GM18867 (cell line): ENCODE results near the gene TMCO2.
"Not testable (repeated sequence)": the region's sequence is repeated elsewhere in the genome, so short reads cannot be mapped to it uniquely, and the experiment has no call there.

ENCODE experiments used
- ATAC-seq: cut with Tn5 transposase; IDR thresholded peaks from one replicate; pipeline ENCODE4 v1.9.1; 2021; ENCODE audit warnings: mild to moderate bottlenecking, moderate library complexity; ENCODE audit not compliant: unreplicated experiment

Gene TMCO2

DNA sequence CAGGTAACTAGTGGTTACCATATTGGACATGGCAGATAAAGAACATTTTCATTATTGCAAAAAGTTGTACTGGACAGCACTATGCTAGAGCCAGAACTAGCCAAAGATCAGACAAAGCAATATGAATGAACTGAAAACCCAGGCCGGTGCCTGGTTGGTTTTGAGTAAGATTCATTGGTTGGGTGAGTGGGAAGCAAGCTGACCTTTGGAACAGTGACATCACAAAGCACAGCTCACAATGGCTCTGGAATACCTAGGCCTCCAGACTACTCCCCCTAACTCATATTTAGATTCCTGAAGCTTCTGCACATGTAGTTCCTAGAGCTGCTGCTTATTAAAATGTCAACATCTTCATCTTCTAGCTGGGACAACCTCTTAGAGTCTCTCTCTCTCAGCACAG lies at the start of gene TMCO2:
Gene TMCO2, plus strand, starts transcription at position 283 of the 400 bp plus-strand sequence. Its CDS starts 57 bp downstream, at position 340.
- ATAC-seq, result no peak

DNA sequence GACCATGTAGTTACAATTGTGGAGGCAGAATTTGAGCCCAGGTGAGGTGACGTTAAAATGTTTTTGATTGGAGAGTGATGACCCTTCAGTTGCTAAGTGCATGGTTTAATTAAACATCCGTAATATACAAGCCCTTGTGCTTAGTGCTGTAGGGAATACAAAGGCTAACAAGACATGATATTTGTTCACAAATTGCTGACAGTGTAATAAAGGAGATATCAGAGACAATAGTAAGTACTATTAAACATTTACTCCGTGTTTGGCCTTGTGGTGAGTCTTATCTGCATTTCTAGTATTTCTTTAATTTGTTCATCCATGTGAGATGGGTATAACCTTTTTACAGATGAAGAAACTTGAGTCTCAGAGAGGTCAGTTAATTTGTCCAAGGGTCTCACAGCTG lies 48.6 kb upstream of the TMCO2 start:
- no peak for ATAC-seq

DNA sequence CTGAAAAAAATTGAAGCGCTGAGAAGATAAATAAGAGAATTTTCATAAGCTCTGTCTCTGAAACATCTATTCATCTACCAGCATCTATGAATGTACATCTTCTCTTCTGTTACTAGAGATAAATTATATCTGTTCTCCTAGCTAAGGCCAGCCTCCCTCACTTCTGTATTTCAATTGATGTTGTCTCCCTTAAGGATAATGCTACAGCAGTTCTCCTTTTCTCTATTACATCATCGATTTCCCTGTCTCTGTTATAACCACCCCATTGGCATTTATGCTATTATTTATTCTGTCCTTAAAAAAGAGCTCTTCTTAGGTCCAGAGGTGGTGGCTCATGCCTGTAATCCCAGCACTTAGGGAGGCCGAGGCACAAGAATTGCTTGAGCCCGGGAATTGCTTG lies 42.9 kb upstream of the TMCO2 start:
- ATAC-seq, result no peak

DNA sequence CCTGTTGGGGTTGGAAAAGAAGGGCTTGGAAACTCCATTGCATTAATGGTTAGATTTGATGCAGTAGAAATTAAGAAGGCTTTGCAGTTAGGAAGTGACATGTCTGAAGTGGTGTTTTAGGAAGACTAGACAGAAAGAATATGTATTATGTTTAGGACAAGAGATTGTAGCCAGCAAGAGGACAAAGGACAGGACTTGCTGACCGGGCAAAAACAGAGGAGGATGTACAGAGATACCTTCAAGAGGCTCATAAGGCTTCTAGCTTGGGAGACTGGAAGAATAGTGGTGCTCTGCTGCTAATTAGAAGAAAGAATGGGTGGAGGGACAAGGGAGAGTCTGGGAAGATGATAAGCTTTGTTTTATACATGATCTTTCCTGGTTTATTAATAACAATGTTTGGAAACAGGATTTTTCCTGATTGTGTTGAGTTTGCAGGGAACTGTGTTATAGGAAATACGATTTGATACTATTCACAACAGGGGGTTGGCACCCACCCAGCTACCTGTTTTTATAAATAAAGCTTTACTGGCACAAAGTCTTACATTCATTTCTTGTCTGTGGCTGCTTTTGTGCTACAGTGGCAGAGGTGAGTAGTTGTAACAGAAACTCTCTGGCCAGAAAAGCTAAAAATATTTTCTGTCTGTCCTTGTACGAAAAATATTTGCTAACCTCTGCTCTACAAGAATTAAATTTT lies 37.1 kb upstream of the TMCO2 start:
- no peak for ATAC-seq

- ATAC-seq, result no peak
These were observed 29.4 kb upstream of the TMCO2 start for GRCh38 chr1:40218333-40218732.

DNA sequence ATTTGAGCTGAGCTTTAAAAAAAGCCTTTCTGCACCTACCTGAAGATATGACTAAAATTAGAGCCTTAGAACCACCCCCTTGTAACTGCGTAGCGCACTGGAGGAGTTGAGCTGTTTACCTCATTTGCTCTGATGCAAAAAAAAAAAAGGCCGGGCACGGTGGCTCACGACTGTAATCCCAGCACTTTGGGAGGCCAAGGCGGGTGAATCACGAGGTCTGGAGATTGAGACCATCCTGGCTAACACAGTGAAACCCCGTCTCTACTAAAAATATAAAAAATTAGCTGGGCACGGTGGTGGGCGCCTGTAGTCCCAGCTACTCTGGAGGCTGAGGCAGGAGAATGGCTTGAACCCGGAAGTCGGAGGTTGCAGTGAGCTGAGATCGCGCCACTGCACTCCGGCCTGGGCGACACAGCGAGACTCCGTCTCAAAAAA lies 26.2 kb upstream of the TMCO2 start:
- ATAC-seq, result not testable (repeated sequence)

DNA sequence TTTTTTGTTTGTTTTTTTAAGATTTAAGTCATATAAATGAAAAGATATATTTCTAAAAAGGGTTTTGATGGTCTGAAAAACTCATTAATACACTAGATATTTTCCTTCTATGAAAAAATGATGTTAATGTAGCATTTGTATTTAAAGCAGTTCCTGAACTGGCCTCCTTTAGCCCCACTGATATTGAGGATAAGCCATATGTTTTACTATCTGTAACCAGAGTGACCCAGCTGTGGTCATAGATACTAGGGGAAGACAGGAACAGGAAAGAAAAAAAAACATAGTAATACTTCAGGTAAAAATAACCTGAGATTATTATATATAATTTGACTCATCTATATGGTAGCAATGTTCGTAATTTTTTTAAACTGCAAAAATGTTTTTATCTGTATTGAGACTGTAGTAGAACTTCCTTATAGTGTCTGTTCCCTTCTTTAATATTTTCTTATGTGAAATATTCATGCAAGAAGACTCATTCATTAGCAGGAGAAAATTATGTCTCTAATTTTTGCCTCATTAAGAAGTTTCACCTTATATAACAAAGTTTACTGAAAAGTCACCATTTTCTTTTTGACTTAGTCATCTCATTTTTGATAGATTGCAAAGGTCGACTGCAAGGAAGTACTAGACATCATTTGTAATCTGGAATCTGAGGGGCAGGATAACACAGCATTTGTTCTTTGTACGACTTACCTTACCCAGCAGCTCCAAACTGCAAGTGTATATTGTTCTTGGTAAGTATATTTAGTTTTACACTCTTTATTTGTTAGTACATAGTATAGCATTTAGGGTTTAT lies 25.6 kb upstream of the TMCO2 start:
- no peak for ATAC-seq

DNA sequence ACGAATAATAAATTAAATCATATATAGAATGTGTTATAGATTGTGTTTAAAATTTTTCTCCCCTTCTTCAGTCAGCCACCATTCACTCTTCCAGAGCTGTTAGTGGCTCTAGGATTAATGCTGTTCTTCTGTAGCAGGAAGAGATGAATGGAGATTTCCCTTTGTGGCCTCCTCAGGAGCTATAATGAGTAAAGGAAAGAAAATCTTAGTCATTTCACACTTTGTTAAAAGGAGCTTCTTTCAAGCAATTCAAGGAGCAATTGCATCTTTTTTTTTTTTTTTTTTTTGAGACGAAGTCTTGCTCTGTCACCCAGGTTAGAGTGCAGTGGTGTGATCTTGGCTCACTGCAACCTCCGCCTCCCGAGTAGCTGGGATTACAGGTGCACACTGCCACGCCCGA lies 23.7 kb upstream of the TMCO2 start:
- ATAC-seq, result no peak

- no peak for ATAC-seq
These were observed 21.5 kb upstream of the TMCO2 start for GRCh38 chr1:40226192-40226591.

- peak; percentile 87 for ATAC-seq
These were observed 15.3 kb upstream of the TMCO2 start for GRCh38 chr1:40232444-40232843.

DNA sequence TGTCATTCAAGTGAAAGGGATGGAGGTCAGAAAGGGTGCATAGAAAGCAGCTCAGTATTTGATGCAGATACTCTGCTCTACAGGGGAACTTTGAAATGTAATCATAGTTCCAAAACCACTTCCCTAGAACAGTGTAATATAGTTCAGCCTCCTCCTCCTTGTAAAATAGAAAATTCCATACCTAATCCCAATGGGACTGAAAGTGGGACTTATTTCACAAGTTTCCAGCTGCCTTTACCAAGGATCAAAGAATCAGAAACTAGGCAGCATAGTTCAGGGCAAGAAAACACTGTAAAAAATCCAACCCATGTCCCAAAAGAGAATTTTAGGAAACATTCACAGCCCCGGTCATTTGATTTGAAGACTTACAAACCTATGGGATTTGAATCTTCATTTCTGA lies 8.1 kb upstream of the TMCO2 start:
- no peak for ATAC-seq

DNA sequence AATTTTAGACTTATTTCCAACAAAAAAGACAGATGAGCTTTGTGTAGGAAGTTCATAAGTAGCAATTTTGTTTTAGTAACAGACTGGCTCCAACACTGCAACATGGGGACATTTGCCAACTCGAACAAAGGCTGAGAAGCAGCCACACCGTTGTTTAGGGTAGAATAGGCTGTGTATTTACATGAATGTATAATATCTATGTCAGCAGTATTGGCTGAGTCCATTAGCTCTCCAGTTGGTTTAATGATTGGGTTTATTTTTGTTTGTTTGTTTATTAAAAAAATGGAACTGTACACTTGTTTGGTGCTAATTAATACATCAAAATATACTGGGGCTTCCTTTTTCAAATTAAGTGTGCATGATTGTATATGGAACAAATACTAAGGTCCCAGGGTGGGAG lies 7.3 kb upstream of the TMCO2 start:
- ATAC-seq, result no peak

DNA sequence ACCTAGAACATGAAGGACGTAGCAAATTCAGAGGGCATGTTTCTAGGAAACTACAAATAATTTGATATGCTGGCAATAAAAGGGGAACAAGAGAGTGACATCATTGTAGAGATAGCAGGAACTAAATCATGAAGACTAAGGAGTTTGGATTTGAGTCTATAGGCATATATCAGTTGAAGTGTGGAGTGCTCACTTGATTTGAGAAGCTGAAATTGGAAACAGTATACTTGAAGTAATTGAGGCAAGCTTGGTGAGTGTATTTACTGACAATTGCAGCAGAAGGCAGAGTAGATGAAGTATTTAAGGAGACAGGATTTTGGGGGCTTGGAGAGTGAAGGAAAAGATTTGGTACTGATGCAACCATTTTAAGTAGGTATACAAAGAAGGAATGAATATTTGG lies 6.4 kb upstream of the TMCO2 start:
- ATAC-seq, result peak; percentile 5

- ATAC-seq, result no peak
These were observed 4.4 kb upstream of the TMCO2 start for GRCh38 chr1:40243351-40243750.

DNA sequence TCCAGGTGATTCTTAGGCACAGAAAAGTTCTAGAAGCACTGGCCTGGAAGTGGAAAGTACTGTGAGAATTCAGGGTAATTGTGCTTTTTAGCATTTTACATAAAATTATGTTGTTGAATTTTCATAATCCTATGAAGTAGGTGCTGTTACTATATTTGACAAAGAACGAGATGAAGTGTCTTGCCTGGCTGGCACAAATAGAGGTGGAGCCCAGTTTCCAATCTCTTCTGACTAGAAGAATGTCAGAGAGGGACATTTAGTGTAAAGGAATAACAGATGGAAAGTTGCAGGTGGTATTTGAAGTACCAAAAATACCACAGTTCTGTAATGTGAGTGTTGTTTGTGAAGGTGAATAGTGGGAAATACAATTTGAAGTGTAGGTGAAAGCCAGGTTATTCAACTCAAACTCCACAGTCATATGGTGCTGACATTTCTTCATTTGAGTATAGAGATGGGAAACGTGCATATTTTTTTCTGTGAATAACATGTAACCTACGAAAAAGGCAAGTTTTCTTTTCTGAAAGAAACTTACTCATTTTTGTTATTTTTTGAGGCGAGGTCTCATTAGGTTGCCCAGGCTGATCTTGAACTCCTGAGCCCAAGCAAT lies 3.5 kb upstream of the TMCO2 start:
- ATAC-seq, result no peak

DNA sequence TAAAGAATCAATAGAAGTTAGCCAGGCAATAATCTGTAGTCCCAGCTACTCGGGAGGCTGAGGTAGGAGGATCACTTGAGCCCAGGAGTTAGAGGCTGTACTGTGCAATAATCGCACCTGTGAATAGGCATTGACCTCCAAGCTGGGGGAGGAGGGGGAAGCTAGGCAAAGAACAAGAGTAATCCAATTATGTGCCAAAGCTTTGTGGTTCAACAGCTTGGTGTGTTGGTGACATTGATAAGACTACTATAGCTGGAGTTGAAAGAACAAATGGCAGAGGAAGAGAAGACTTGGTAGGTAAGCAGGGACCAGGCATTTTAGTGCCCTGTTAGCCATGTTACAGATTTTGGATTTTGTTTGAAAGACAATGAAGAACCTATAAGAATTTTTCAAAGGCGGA lies 2.1 kb upstream of the TMCO2 start:
- ATAC-seq, result no peak

- no peak for ATAC-seq
These were observed 675 bp downstream of the TMCO2 start for GRCh38 chr1:40248412-40248811.

GRCh38 chr1:40251456-40251855 lies 3.7 kb downstream of the TMCO2 start:
- no peak for ATAC-seq

DNA sequence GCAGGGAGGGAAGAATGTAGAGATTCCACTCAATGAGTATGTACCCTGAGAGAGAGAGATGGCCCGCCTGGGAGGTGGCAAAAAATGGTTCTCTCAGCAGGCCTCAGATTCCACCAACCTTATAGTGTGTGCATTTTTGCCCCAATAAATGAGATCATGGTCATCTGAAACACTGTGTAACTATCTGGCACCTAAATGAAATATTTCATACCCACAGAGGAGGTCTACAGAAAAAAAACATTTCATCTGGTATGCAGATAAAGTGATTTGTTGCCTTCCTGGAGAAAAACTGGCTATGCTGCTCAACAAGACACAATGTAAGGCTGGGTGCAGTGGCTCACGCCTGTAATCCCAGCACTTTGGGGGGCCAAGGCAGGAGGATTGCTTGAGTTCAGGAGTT lies 4.9 kb downstream of the TMCO2 start:
- ATAC-seq, result no peak

GRCh38 chr1:40255231-40255630 lies 7.5 kb downstream of the TMCO2 start:
- no peak for ATAC-seq

- no peak for ATAC-seq
These were observed 8.8 kb downstream of the TMCO2 start for GRCh38 chr1:40256401-40257084.
